ENCODE data around the gene PKD1L1.
"Not testable (repeated sequence)": the region's sequence is repeated elsewhere in the genome, so short reads cannot be mapped to it uniquely, and the experiment has no call there.

PKD1L1 gene

GRCh38 chr7:47815867-47816266, 132.4 kb downstream of the PKD1L1 start:
- DNase-seq, result no peak

- no peak for DNase-seq
These were observed 133.2 kb downstream of the PKD1L1 start for GRCh38 chr7:47814905-47815613.

GRCh38 chr7:47813620-47814260, 134.5 kb downstream of the PKD1L1 start:
- no peak for DNase-seq

- peak; percentile 27 for DNase-seq
These were observed 135.7 kb downstream of the PKD1L1 start for GRCh38 chr7:47812429-47813136.

GRCh38 chr7:47811632-47812380, 136.5 kb downstream of the PKD1L1 start:
- DNase-seq, result no peak

GRCh38 chr7:47809387-47809786, 138.9 kb downstream of the PKD1L1 start:
- no peak for DNase-seq

GRCh38 chr7:47808321-47808720, 139.9 kb downstream of the PKD1L1 start:
- DNase-seq, result no peak

- DNase-seq, result no peak
These were observed 140.5 kb downstream of the PKD1L1 start for GRCh38 chr7:47807756-47808155.

- DNase-seq, result no peak
These were observed 141.1 kb downstream of the PKD1L1 start for GRCh38 chr7:47807126-47807525.

GRCh38 chr7:47806701-47807103, 141.6 kb downstream of the PKD1L1 start:
- DNase-seq, result no peak

GRCh38 chr7:47804767-47805545, 143.3 kb downstream of the PKD1L1 start:
- no peak for DNase-seq

- no peak for DNase-seq
These were observed 144.4 kb downstream of the PKD1L1 start for GRCh38 chr7:47803846-47804245.

GRCh38 chr7:47803025-47803424, 145.2 kb downstream of the PKD1L1 start:
- DNase-seq, result no peak

- no peak for DNase-seq
These were observed 146.8 kb downstream of the PKD1L1 start for GRCh38 chr7:47801423-47801822.

GRCh38 chr7:47799524-47799923, 148.7 kb downstream of the PKD1L1 start:
- DNase-seq, result no peak

GRCh38 chr7:47796347-47796746, 151.9 kb downstream of the PKD1L1 start:
- no peak for DNase-seq

GRCh38 chr7:47795631-47796030, 152.6 kb downstream of the PKD1L1 start:
- DNase-seq, result no peak

- DNase-seq, result not testable (repeated sequence)
These were observed 153.1 kb downstream of the PKD1L1 start for GRCh38 chr7:47795126-47795525.

- DNase-seq, result no peak
These were observed 154.2 kb downstream of the PKD1L1 start for GRCh38 chr7:47794016-47794415.

- not testable (repeated sequence) for DNase-seq
These were observed 155.1 kb downstream of the PKD1L1 start for GRCh38 chr7:47793186-47793585.

GRCh38 chr7:47792521-47793121, 155.6 kb downstream of the PKD1L1 start:
- DNase-seq, result peak; percentile 59

GRCh38 chr7:47791682-47792081, 156.6 kb downstream of the PKD1L1 start:
- DNase-seq, result no peak
